A673 (cell line): ENCODE results near the gene WDR19.

ENCODE experiments used
- EZH2 ChIP-seq: fragments of 200-600 bp; sonication (generic); IDR thresholded peaks from 2 replicates; pipeline ENCODE4 v1.6.1; 2017; ENCODE audit warnings: borderline replicate concordance, low read depth, mild to moderate bottlenecking, mixed read lengths, antibody characterized with exemption, low read length; ENCODE audit not compliant: poor library complexity, severe bottlenecking
- TF ChIP-seq, protein P1 (sequence below): fragments of 300-800, 200-600 bp; sonication (generic); conservative IDR thresholded peaks from 2 replicates; pipeline ENCODE4 v1.5.1; 2017; ENCODE audit warnings: low read depth, mild to moderate bottlenecking, antibody characterized with exemption, low read length, moderate library complexity, mixed read lengths

GRCh38 chr4:39205000-39205399 is 22.7 kb downstream of the WDR19 start:
- TF ChIP-seq EZH2, result no peak
- TF ChIP-seq, protein P1, sequence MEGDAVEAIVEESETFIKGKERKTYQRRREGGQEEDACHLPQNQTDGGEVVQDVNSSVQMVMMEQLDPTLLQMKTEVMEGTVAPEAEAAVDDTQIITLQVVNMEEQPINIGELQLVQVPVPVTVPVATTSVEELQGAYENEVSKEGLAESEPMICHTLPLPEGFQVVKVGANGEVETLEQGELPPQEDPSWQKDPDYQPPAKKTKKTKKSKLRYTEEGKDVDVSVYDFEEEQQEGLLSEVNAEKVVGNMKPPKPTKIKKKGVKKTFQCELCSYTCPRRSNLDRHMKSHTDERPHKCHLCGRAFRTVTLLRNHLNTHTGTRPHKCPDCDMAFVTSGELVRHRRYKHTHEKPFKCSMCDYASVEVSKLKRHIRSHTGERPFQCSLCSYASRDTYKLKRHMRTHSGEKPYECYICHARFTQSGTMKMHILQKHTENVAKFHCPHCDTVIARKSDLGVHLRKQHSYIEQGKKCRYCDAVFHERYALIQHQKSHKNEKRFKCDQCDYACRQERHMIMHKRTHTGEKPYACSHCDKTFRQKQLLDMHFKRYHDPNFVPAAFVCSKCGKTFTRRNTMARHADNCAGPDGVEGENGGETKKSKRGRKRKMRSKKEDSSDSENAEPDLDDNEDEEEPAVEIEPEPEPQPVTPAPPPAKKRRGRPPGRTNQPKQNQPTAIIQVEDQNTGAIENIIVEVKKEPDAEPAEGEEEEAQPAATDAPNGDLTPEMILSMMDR, result no peak
